ENCODE data around the gene ZSCAN10.

The ZSCAN10 gene

DNA sequence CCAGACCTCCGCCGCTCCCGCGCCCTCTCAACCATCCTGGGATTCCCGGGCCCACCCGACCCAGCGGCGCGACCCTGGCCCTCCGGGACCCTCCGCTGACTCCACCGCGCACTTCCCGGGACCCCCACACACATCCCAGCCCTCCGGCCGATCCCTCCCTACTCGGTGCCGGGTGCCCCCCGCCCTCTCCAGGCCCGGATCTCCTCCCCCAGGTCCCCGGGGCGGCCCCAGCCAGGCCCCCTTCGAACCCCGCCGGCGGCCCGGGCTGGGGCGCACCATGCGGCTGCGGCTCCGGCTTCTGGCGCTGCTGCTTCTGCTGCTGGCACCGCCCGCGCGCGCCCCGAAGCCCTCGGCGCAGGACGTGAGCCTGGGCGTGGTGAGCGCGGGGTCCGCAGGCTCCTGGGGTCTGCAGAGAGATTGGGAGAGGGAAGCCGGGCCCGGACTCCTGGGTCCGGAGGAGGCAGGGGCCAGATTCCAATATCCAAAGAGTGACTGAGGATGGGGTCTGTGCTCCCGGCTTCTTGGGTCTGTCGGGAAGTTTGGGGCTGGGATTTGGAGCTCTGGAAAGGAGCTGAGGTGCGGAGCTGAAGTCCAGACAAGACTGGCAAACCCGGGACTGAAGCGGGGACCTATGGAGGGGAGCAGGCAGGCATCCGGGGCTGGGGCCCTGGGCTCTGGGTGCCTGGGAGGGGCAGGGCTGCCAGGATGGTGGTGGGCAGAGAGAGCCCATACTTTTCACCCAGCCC lies 52.3 kb downstream of the ZSCAN10 start:
- no peak for DNase-seq (ENCODE audit: low spot score)

- DNase-seq (ENCODE audit: low spot score): no peak
Observed at GRCh38 chr16:3045758-3046640, 53.1 kb downstream of the ZSCAN10 start, which contains the start of gene MMP25. TSS of gene MMP25 (plus strand) at chr16:3046561. CDS start at chr16:3046918, 357 bp downstream.

DNA sequence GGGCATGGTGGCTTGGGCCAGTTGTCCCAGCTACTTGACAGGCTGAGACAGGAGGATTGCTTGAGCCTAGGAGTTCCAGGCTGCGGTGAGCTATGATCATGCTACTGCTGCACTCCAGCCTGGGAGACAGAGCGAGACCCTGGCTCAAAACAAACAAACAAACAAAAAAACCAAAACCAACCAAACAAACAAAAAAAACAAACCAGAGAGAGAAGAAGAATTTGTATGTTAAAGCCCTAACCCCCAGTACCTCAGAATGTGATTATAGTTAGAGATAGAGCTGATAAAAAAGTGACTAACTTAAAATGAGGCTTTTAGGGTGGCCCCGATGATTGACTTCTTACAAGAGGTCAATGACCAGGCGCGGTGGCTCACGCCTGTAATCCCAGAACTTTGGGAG lies 54.4 kb downstream of the ZSCAN10 start:
- no peak for DNase-seq (ENCODE audit: low spot score)

GRCh38 chr16:3042376-3042775 lies 56.7 kb downstream of the ZSCAN10 start:
- no peak for DNase-seq (ENCODE audit: low spot score)

DNA sequence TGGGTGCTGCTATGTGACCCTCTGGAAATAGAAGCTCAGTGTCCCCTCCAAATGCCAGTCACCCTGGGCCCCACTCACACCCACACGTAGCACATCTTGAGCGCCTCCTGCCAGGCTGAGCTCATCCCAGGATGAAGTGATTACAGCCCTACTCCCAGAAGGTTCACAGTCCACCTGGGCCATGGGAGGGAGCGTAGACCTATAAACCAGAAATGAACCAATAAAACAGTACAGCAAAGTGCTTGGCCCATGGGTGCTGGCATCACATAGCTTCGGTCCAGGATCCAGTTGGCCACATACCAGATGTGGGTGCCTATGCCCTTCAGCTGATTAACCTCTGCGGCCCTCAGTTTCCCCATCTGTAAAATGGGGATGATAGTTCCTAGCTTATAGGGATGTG lies 60.2 kb downstream of the ZSCAN10 start:
- DNase-seq (ENCODE audit: low spot score): no peak

All from CD4-positive, alpha-beta T cell treated with Interleukin-15 for 4 hours (primary cell).